Activated effector memory CD4-positive, alpha-beta T cell treated with Interleukin-2 at 50 U/mL for 16 hours (primary cell): ENCODE measurements around the gene SP100.

Source experiments
- DNase-seq: peaks from one replicate; pipeline ENCODE4 v3.0.0-alpha.2; 2020

Gene SP100

DNA sequence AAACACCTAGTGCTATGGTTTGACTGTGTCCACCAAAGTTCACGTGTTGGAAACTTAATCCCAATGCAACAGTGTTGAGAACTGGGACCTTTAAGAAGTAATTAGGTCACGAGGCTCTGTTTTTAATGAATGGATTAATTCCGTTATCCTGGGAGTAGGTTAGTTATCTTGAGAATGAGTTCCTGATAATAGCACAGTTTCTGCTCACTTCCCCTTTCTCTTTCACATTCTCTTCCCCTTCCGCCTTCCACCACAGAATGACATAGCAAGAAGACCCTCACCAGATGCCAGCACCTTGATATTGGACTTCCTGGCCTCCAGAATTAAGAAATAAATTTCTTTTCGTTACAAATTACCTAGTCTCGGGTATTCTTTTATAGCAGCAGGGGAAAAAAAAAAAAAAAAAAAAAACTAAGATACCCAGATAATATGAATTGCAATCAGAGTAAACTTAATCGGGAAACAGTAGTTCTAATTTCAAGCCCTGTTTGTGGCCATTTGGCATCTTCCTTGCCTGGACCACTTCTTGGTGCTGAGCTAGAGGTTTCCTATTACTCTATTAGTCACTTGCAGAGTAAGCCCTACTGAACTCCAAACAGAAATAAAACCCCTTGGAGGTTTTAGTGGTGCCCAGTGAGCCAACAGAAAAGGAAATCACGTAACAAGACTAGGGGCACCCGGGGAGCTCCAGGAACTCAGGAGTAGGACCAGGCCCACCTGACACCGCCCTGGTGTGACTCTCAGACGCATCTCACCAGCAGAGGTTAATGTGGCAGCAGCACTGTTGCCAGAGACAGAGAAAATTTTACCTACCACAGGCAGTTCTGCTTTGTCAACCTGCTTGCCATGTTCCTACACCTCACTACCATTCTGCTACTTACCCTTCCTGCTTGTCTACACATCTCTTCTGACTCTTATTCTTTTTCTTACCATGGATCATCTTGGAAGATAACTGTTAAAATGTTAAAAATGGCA, 149.1 kb downstream of the SP100 start:
- no peak for DNase-seq

DNA sequence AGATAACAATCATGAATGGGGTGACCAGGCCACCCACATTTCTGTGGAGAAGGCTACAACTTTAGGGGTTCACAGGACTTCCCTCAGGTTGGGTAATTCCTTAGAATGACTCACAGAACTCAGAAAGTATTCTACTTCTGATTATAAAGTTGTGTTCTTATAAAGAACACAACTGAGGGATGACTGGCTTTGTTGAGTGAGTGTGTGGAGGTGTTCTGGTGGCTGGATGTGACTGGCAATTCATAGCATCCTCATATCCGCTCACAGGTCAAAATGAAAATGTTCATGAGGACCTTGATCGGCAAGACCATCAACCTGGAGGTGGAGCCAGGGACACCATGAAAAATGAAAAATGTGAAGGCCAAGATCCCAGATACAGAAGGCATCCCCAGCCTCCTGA, 153.3 kb downstream of the SP100 start:
- DNase-seq = no peak

DNA sequence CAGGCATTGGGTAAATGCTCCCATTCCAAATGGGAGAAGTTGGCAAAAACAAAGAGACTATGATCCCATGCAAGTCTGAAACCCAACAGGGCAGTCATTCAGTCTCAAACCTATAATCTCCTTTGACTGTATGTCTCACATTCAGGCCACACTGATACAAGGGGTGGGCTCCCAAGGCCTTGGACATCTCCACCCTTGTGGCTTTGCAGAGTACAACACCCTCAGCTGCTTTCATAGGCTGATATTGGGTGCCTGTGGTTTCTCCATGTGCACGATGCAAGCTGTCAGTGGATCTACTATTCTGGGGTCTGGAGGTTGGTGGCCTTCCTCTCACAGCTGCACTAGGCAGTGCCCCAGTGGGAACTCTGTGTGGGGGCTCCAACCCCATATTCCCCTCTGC, 155.0 kb downstream of the SP100 start:
- no peak for DNase-seq

DNA sequence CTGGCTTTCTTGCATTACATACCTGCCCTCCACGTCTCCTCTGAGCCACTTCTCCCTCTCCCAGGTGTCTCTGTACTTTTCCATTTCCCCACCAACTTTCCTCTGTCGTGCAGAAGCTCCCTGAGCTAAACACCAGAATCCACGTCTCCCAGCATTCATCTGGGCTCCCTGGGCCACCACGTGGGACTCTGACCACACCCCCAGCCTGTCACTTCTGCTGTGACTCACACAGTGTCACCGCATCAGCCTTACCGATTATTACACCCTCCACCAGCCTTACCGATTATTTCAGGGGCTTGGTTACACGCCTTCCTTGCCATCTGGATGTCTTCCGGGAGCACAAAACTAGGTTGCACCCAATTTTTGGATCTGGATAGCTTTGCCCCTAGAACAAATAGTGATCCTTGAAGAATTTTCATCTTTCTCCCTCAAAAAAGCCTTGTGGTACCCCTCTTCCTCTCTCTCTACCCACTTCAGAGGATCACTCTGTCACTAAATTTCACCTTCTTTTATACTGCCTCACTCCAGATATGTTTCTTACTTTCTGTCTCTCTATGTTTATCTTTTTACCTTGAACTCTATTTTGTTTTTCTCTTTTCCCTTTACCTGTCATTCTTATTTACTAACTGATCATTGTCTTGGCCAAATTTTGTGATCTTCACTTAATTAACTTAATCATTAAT, 159.8 kb downstream of the SP100 start:
- DNase-seq = peak; percentile 21

DNA sequence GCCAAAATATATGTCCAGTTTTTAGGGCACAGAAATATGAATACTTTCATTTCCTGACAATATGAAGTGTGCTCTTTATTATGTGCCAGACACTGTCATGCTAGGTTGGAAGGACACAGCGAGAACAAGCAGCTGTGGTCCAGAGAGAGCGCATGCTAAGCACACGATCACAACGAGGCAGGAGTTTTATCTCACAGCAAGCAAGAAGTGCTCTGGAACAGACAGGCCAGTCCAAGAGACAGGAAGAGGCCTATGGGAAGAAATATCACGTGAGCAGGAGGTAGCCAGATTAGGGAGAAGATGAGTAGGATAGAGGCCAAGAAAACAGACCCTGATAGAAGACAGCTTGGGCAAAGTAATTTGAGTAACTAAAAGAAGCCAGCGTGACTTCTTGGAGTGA, 161.1 kb downstream of the SP100 start:
- DNase-seq = no peak

DNA sequence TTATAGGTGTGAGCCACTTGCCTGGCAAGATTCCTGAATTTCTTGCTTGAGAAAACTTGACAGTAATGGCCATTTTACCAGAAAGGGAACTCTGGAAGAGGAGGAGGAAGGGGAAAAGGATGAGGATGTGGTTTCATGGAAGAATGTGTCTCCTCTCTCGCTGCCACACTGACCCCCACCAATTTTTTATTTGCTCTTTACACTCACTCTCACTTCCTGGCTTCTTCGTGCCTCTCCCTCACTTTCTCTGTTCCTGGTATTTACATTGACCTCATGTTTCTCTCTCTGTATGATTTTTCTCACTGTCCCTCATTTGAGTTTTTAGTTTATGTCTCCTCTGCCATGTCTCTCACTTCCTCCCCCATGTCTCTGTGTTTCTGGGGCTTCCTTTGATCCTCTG, 162.1 kb downstream of the SP100 start:
- DNase-seq = no peak

DNA sequence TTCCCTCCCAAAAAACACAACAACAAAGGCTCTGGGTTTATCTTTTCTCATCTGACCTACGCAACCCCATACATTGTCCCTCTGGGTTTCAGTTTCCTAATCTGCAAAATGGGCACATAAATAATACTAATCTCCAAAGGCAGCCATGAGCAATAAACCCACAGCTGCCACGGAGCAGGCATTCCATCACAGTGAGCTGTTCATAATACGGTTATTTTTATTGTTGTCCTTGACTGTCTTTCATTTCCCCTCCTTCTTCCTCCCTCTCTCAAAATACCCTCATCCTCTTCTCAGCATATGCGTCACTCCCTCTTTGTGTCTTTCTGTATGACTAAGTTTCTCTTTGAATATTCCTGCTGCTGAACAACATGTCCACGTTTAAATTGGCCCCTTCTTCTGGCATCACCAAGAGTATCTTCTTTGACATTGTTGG, 166.9 kb downstream of the SP100 start:
- DNase-seq = no peak

DNA sequence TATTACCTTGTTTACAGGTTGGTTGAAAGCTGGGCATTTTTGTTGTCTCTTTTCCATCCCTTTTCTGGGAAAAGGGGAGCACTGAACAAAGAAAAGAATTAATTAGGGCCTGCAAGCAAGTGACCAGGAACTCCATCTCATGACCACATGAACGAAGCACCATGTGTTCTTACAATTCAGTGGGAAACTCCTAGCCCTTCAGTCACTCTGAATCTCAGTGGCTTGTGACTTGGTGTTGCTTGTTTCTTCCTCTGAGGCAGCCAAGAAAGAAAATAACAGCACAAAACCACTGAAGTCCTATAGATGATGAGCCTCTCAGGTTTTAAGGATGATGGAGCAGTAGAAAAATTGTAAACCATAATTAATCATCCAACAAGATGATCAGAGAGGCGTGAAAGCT, 167.6 kb downstream of the SP100 start:
- no peak for DNase-seq

DNA sequence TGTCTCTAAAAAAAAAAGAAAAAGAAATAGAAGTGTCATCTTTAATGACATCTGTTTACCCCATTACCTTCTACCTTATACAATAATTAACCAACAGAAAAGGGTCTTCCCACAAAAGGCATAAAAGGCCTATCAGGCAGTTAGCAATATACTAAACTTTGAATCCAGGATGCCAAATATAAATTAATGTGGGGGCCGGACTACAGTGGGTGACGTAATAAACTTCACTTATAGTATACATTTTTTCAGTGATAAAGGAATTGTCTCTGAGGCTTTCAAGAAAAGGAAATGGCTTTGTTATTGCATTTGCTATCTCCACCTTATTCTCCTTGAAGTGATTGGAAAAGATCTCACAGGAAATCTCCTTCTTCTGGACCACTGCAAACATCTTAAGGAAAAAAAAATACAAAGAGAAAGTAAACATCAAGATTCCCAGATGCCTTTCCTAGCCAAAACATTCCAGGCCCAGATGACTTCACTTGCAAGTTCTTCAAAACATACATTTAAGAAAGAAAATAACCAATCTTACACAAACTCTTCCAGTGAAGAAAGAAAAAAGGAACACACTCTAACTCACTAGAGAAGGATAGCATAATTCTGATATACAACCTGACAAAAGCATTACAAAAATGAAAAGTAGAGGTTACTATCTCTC, 170.5 kb downstream of the SP100 start:
- no peak for DNase-seq

DNA sequence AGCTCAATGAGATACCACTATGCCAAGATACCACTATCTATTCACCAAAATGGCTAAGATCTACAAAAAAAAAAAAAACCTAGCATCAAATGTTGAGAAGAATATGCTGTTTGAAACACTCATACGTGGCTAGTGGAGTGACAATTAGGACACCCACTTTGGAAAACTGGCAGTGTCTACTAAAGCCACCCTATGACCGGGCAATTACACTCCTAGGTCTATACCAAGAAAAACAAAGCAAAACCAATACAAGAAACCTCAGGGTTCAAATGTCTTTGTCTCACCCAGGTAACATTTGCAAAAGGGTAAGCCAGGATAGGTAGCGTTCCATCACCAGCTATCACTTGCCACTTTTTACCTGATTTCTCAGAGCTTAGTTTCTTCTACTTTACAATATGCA, 173.0 kb downstream of the SP100 start:
- DNase-seq = no peak

DNA sequence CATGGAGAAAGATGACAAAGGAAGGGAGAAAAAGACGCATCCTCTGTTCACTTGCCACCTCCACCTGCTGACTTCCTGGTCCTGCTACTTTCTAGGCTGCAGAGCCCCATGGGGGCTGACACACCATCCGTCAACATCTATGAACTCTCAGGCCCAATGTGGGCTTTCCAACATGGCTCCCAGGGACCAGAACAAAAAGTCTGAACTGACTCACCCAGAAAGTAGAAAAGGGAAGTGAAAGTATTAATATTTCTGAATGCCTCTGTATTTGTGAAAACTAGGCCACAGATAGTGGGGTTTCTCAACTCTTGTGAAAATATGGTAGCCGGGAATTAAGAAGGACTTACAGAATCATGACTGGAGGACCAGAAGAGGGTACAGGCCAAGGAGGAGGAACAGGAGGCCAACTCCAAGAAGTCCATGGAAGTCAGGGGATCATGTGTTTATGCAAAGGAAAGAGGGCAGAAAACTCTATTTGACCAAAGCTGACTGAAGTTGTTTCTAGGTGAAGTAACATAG, 173.6 kb downstream of the SP100 start:
- no peak for DNase-seq

DNA sequence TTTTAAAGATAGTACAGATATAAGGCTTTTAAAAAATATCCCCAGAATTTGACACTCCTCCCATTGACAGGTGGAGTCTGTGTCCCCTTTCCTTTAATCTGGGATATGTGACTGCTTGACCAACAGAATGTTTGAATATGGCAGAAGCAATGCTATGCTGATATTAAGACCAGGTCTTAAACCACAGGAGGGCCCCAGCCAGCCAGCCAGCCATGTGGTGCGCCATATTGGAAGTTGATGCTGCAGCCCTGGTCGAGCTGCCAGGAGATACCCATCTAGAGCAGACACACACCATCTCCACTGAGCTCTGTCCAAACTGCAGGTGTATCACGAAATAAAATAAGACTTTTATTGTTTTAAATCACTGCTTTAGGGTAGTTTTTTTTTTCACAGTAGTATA, 174.3 kb downstream of the SP100 start:
- DNase-seq = no peak

DNA sequence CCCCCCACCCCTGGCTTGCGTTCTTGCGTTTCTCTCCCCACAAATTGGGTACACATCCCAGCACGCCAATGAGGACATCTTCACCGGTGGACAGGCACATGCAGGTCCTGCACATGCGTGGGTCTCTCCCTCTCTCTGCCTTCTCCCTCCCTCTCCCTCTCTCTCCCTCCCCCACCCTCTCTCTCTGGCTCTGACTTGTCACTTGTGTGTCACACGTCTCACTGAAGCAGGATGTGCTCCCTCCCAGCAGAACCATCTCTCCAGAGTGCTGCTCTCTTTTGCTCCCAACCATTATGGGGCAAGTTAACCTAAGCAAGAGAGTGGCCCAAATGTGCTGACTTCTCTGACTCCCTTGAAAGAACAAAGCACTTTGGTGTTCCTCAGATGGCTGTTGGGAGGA, 175.8 kb downstream of the SP100 start:
- DNase-seq = no peak

DNA sequence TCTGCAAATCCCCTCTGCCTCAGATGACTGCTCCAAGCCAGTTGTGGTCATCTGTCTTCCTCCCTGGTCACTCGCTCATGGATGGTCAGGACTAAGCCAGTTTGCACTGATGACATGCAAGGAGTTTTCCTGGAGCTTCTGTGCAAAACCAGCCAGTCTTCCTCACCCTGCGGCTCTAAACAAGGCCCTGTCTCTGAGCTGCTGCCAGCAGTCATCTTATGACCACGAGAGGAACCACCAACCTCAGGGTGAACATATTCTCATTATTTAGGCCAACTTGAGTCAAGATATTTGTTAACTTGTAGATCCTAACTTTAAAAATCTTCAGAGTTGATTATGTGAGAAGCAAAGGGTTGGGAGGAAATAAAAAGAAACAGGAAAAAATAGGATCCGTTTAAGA, 176.8 kb downstream of the SP100 start:
- DNase-seq = no peak
